Measurements from ENCODE around the gene PKN3. TPM values are rescaled to one million over a fixed set of nuclear protein-coding genes. Genes with fewer than 3 reads are reported as not detected.

Gene PKN3
- polyA plus RNA-seq, 1 donor (not counting 4 experiments of a cell fraction or from before 2014, with no cell fraction given), result 1.3 TPM

GRCh38 chr9:128719919-128720605 lies 17.8 kb downstream of the PKN3 start:
- FAIRE-seq (no peak), DNase-seq (ENCODE audit: low read depth, low spot score) (no peak)
- Histone ChIP-seq H3K4me3 (ENCODE audit: control insufficient read depth in 2 of 3, extremely low read depth in 1 of 3, insufficient read depth in 2 of 3, low read depth in 1 of 3, low read length in 3 of 3) (no peak overlapping the region), H3K9ac (ENCODE audit: control insufficient read depth, extremely low read depth, insufficient read depth, low read length) (no peak overlapping the region), H3K27me3 (ENCODE audit: control insufficient read depth, extremely low read depth, insufficient read depth, low read length) (no peaks in the 10 kb centered on the region), H3K4me2 (ENCODE audit: control insufficient read depth, extremely low read depth, insufficient read depth, low read depth, low read length) (no peak overlapping the region), H3K36me3 (ENCODE audit: control insufficient read depth in 2 of 2, extremely low read depth in 1 of 2, insufficient read depth in 2 of 2, low read length in 2 of 2) (peaks cover 6% of the 10 kb centered on the region in 2 experiments), H3K4me1 (ENCODE audit: control insufficient read depth, extremely low read depth, insufficient read depth, low read length) (peaks cover 13% of the 10 kb centered on the region), H2AFZ (ENCODE audit: control insufficient read depth, low read length) (no peak overlapping the region), H3K79me2 (ENCODE audit: control insufficient read depth, insufficient read depth, low read length) (peaks cover 11% of the 10 kb centered on the region), H3K9me1 (ENCODE audit: control insufficient read depth, extremely low read depth, insufficient read depth, low read length) (no peaks in the 10 kb centered on the region), H3K9me3 (ENCODE audit: control insufficient read depth, low read depth, low read length) (no peaks in the 10 kb centered on the region), H3K27ac (ENCODE audit: control insufficient read depth, insufficient read depth, low read length) (no peak overlapping the region), H4K20me1 (ENCODE audit: control insufficient read depth, extremely low read depth, insufficient read depth, low read length) (no peaks in the 10 kb centered on the region)
- dilution Hi-C loops (cut with MboI; ENCODE audit: extremely low pct_ligation_motif_present, low sequenced_read_pairs), result no loop called here
- TF ChIP-seq CTCF (optimal IDR thresholded peaks at IDR 0.05 in 1 of 3, IDR thresholded peaks at IDR 0.05 in 1 of 3, conservative IDR thresholded peaks at IDR 0.05 in 1 of 3; ENCODE audit: extremely low read depth in 1 of 3, insufficient read depth in 2 of 3, low read length in 3 of 3) (no peak), EZH2 (IDR thresholded peaks at IDR 0.05; ENCODE audit: low read length) (no peak)

GRCh38 chr9:128720841-128721486 lies 18.7 kb downstream of the PKN3 start:
- no peaks in the 10 kb centered on the region for H3K9me3 ChIP-seq (ENCODE audit: control insufficient read depth, low read depth, low read length)
- H3K4me2 ChIP-seq (ENCODE audit: control insufficient read depth, extremely low read depth, insufficient read depth, low read depth, low read length), result no peak overlapping the region
- DNase-seq (ENCODE audit: low read depth, low spot score), result no peak
- dilution Hi-C loops (cut with MboI; ENCODE audit: extremely low pct_ligation_motif_present, low sequenced_read_pairs), result no loop called here
- FAIRE-seq, result no peak
- no peaks in the 10 kb centered on the region for H3K9me1 ChIP-seq (ENCODE audit: control insufficient read depth, extremely low read depth, insufficient read depth, low read length)
- peaks cover 11% of the 10 kb centered on the region for H3K79me2 ChIP-seq (ENCODE audit: control insufficient read depth, insufficient read depth, low read length)
- TF ChIP-seq EZH2 (IDR thresholded peaks at IDR 0.05; ENCODE audit: low read length) (no peak), CTCF (optimal IDR thresholded peaks at IDR 0.05 in 1 of 3, IDR thresholded peaks at IDR 0.05 in 1 of 3, conservative IDR thresholded peaks at IDR 0.05 in 1 of 3; ENCODE audit: extremely low read depth in 1 of 3, insufficient read depth in 2 of 3, low read length in 3 of 3) (no peak)
- H4K20me1 ChIP-seq (ENCODE audit: control insufficient read depth, extremely low read depth, insufficient read depth, low read length), result no peaks in the 10 kb centered on the region
- no peak overlapping the region for H3K9ac ChIP-seq (ENCODE audit: control insufficient read depth, extremely low read depth, insufficient read depth, low read length)
- H3K4me3 ChIP-seq (ENCODE audit: control insufficient read depth in 2 of 3, extremely low read depth in 1 of 3, insufficient read depth in 2 of 3, low read depth in 1 of 3, low read length in 3 of 3), result no peak overlapping the region
- peaks cover 13% of the 10 kb centered on the region for H3K4me1 ChIP-seq (ENCODE audit: control insufficient read depth, extremely low read depth, insufficient read depth, low read length)
- H3K27ac ChIP-seq (ENCODE audit: control insufficient read depth, insufficient read depth, low read length), result no peak overlapping the region
- H2AFZ ChIP-seq (ENCODE audit: control insufficient read depth, low read length), result no peak overlapping the region
- peaks cover 6% of the 10 kb centered on the region in 2 experiments for H3K36me3 ChIP-seq (ENCODE audit: control insufficient read depth in 2 of 2, extremely low read depth in 1 of 2, insufficient read depth in 2 of 2, low read length in 2 of 2)
- no peaks in the 10 kb centered on the region for H3K27me3 ChIP-seq (ENCODE audit: control insufficient read depth, extremely low read depth, insufficient read depth, low read length)
